B cell (primary cell): ENCODE data around the gene SETD1A. TPM values are rescaled to one million over a fixed set of nuclear protein-coding genes. Genes with fewer than 3 reads are reported as not detected.

ENCODE experiments used
- ATAC-seq: fragments of 200-7000 bp; cut with Tn5 transposase; one replicate; pipeline ENCODE4 v1.10.0; 2021; ENCODE audit warnings: low read depth, mild to moderate bottlenecking, moderate number of reproducible peaks, moderate library complexity
- CTCF ChIA-PET: fragments of 350-600 bp; sonication (Branson Sonifier 250); formaldehyde crosslinking; loops from one replicate; lab custom pipeline; 2021; ENCODE audit warnings: antibody characterized with exemption, inconsistent platforms; lab: Charles Lee
- POLR2A ChIA-PET: fragments of 350-600 bp; sonication (Branson Sonifier 250); formaldehyde crosslinking; loops from one replicate; lab custom pipeline; 2021; ENCODE audit warnings: antibody characterized with exemption; lab: Charles Lee
- DNase-seq: peaks from one replicate; pipeline ENCODE4 v3.0.0; 2013
- H2AFZ ChIP-seq: 2 replicates; pipeline ENCODE4 v1.6.1; 2012; ENCODE audit warnings: mild to moderate bottlenecking, low read depth, low read length; ENCODE audit not compliant: insufficient read depth, poor library complexity, severe bottlenecking
- H3K27ac ChIP-seq, 2 donors: 1 replicate in 1 of 2; 2 replicates in 1 of 2; pipeline ENCODE4 v1.5.1; 2012 to 2013; ENCODE audit warnings: low read length in 2 of 2, mild to moderate bottlenecking in 2 of 2, moderate library complexity in 1 of 2
- H3K27me3 ChIP-seq, 4 experiments: fragments of 200-600 bp in 1 of 4; sonication (generic) in 1 of 4; replicated peaks in 1 of 4; 1 replicate in 2 of 4; 2 replicates in 2 of 4; pipeline versions ENCODE4 v1.6.1 to v1.7.0; 2013 to 2016; ENCODE audit warnings: low read length in 3 of 4, mild to moderate bottlenecking in 2 of 4, mixed read lengths in 1 of 4, moderate library complexity in 1 of 4; ENCODE audit not compliant: insufficient read depth in 4 of 4, control insufficient read depth in 3 of 4; ENCODE audit errors: control extremely low read depth in 1 of 4
- H3K36me3 ChIP-seq, 2 experiments: replicated peaks in 1 of 2; 1 replicate in 1 of 2; 2 replicates in 1 of 2; pipeline versions ENCODE4 v1.6.1 to v1.7.1; 2013; ENCODE audit warnings: low read length in 1 of 2; ENCODE audit not compliant: insufficient read depth in 2 of 2, control insufficient read depth in 1 of 2; ENCODE audit errors: control extremely low read depth in 1 of 2, extremely low read depth in 1 of 2
- H3K4me1 ChIP-seq, 2 donors: fragments of 200-600 bp in 1 of 2; sonication (generic) in 1 of 2; 1 replicate in 1 of 2; 2 replicates in 1 of 2; pipeline versions ENCODE4 v1.5.1 to v1.6.1; 2013 to 2017; ENCODE audit warnings: low read length in 2 of 2; ENCODE audit not compliant: control insufficient read depth in 2 of 2, insufficient read depth in 2 of 2
- H3K4me2 ChIP-seq: replicated peaks from 2 replicates; pipeline ENCODE3; 2012; ENCODE audit warnings: mild to moderate bottlenecking, low read depth, low read length; ENCODE audit not compliant: poor library complexity, severe bottlenecking
- H3K4me3 ChIP-seq, 5 experiments: fragments of 200-600 bp in 1 of 5; sonication (generic) in 1 of 5; 1 replicate in 3 of 5; 2 replicates in 2 of 5; pipeline versions ENCODE4 v1.5.1 to v1.7.0; 2011 to 2016; ENCODE audit warnings: low read length in 4 of 5, mild to moderate bottlenecking in 4 of 5, low read depth in 2 of 5, control low read depth in 1 of 5, moderate library complexity in 1 of 5; ENCODE audit not compliant: insufficient read depth in 1 of 5; ENCODE audit errors: control extremely low read depth in 1 of 5, extremely low read depth in 1 of 5
- H3K79me2 ChIP-seq: fragments of 200-600 bp; sonication (generic); one replicate; pipeline ENCODE4 v1.6.0; 2016; ENCODE audit warnings: low read length; ENCODE audit not compliant: control insufficient read depth, insufficient read depth
- H3K9ac ChIP-seq: fragments of 200-600 bp; sonication (generic); 2 replicates; pipeline ENCODE4 v1.6.1; 2017; ENCODE audit warnings: mild to moderate bottlenecking, low read length, moderate library complexity
- H3K9me3 ChIP-seq, 3 donors: one replicate each; pipeline versions ENCODE4 v1.6.1 to v1.7.1; 2013; ENCODE audit warnings: low read length in 2 of 3; ENCODE audit not compliant: control insufficient read depth in 2 of 3, insufficient read depth in 1 of 3; ENCODE audit errors: control extremely low read depth in 1 of 3
- H4K20me1 ChIP-seq: 2 replicates; pipeline ENCODE4 v1.6.0; 2012; ENCODE audit warnings: mild to moderate bottlenecking, low read length; ENCODE audit not compliant: insufficient read depth, control insufficient read depth, poor library complexity, severe bottlenecking
- H3K27ac Mint-ChIP-seq: one replicate; pipeline ENCODE4 v1.8.0; 2021; ENCODE audit warnings: mixed read lengths
- H3K27me3 Mint-ChIP-seq: one replicate; pipeline ENCODE4 v1.8.0; 2021; ENCODE audit warnings: mixed read lengths
- H3K4me1 Mint-ChIP-seq: one replicate; pipeline ENCODE4 v1.8.0; 2021; ENCODE audit warnings: mixed read lengths
- H3K4me3 Mint-ChIP-seq: one replicate; pipeline ENCODE4 v1.8.0; 2021; ENCODE audit warnings: mixed read lengths
- H3K9me3 Mint-ChIP-seq: one replicate; pipeline ENCODE4 v1.8.0; 2022; ENCODE audit warnings: mixed read lengths; ENCODE audit not compliant: insufficient read depth
- CTCF ChIP-seq: fragments of 200-600 bp; IDR thresholded peaks from one replicate; pipeline ENCODE4 v1.8.0; 2022; ENCODE audit warnings: antibody characterized with exemption, mild to moderate bottlenecking
- EZH2 ChIP-seq: IDR thresholded peaks from 2 replicates; pipeline ENCODE4 v1.6.1; 2012; ENCODE audit warnings: borderline replicate concordance, low read depth, mild to moderate bottlenecking, moderate library complexity, low read length; ENCODE audit not compliant: insufficient read depth, poor library complexity, severe bottlenecking
- WGBS: methylation state at CpG from one replicate; pipeline ENCODE4 v1.1.5; 2013; ENCODE audit warnings: missing lambda C conversion rate; ENCODE audit not compliant: insufficient coverage; 5-methylcytosine and 5-hydroxymethylcytosine counted together
- intact Hi-C: fragments of 100-400 bp; cut with micrococcal nuclease; formaldehyde crosslinking; loops from one replicate; pipeline ENCODE4 v1.10.0; 2022
- polyA plus RNA-seq: library from polyadenylated mRNA; depleted of rRNA; stranded (reverse); fragments of >200 nt; gene quantifications from 2 replicates; pipeline ENCODE4 v1.2.3, GENCODE V29; 2012
- total RNA-seq, 2 donors: library from RNA; stranded (reverse); fragments of 120-200 nt in 1 of 2; gene quantifications; 1 replicate in 1 of 2; 2 replicates in 1 of 2; pipeline versions ENCODE4 v1.2.3 to v1.2.4, GENCODE V29; 2013 to 2022

SETD1A gene
- total and polyA plus RNA-seq, 2 donors (not counting 1 experiment from before 2014, with no cell fraction given) = 11.5 to 39.5 TPM

- Mint-ChIP-seq H3K9me3 (no peaks in the 10 kb centered on the region), H3K27me3 (no peaks in the 10 kb centered on the region), H3K27ac (no peak overlapping the region), H3K4me1 (no peaks in the 10 kb centered on the region), H3K4me3 (no peak overlapping the region)
- no peak overlapping the region for H3K4me3 ChIP-seq
- no peak for TF ChIP-seq EZH2
- no peak for TF ChIP-seq CTCF
- intact Hi-C loops = no loop called here
- no peak overlapping the region for H3K9ac ChIP-seq
- peaks cover 14% of the 10 kb centered on the region for H3K79me2 ChIP-seq
- H2AFZ ChIP-seq = no peak overlapping the region
- ATAC-seq (no peak), DNase-seq (no peak)
- no peaks in the 10 kb centered on the region for H3K4me1 ChIP-seq
- H3K27ac ChIP-seq = no peak overlapping the region
- H3K27me3 ChIP-seq = no peaks in the 10 kb centered on the region
- H3K9me3 ChIP-seq = no peaks in the 10 kb centered on the region
- peaks cover 19% of the 10 kb centered on the region for H4K20me1 ChIP-seq
- ChIA-PET CTCF (no interaction called here), POLR2A (no interaction called here)
- H3K36me3 ChIP-seq = peaks cover 4 to 61% of the 10 kb centered on the region in 2 experiments
- 100% methylated on average over 4 of the region's 4 CpGs for WGBS
- H3K4me2 ChIP-seq = no peak overlapping the region
Observed at GRCh38 chr16:30976486-30976885, 18.9 kb downstream of the SETD1A start.

- Histone ChIP-seq H3K9ac (no peak overlapping the region), H3K9me3 (no peaks in the 10 kb centered on the region), H3K79me2 (peaks cover 14% of the 10 kb centered on the region), H3K27ac (no peak overlapping the region), H3K4me3 (no peak overlapping the region), H4K20me1 (peaks cover 19% of the 10 kb centered on the region), H3K4me2 (no peak overlapping the region), H3K4me1 (no peaks in the 10 kb centered on the region), H3K27me3 (no peaks in the 10 kb centered on the region), H2AFZ (no peak overlapping the region), H3K36me3 (peaks cover 4 to 54% of the 10 kb centered on the region in 2 experiments)
- CTCF ChIA-PET = interaction anchor here (0.7 kb wide), 1 partner anchor 24 kb away, joined by 3 read pairs; no protein-coding TSS in a partner anchor
- intact Hi-C loops = no loop called here
- Mint-ChIP-seq H3K27ac (no peak overlapping the region), H3K4me3 (no peak overlapping the region), H3K27me3 (no peaks in the 10 kb centered on the region), H3K4me1 (no peaks in the 10 kb centered on the region), H3K9me3 (no peaks in the 10 kb centered on the region)
- peak; percentile 23 for TF ChIP-seq CTCF
- TF ChIP-seq EZH2 = no peak
- ATAC-seq (no peak), DNase-seq (peak; percentile 23)
- POLR2A ChIA-PET = no interaction called here
- 92% methylated on average over 17 of the region's 17 CpGs for WGBS
Observed at GRCh38 chr16:30977502-30977901, 19.9 kb downstream of the SETD1A start.
